GM19452 (cell line): Measurements from ENCODE around the gene ORMDL3.

Experiments used
- ATAC-seq: cut with Tn5 transposase; IDR thresholded peaks from one replicate; pipeline ENCODE4 v1.9.1; 2021; ENCODE audit not compliant: unreplicated experiment

ORMDL3 gene, protein sequence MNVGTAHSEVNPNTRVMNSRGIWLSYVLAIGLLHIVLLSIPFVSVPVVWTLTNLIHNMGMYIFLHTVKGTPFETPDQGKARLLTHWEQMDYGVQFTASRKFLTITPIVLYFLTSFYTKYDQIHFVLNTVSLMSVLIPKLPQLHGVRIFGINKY

GRCh38 chr17:39927101-39927928 lies at the start of gene ORMDL3, which contains the start of gene LRRC3C:
TSS of gene ORMDL3 (minus strand) at chr17:39927601. CDS start at chr17:39924203, 3,398 bp downstream.
TSS of gene LRRC3C (plus strand) at chr17:39927732. CDS start at chr17:39941524, 13,792 bp downstream.
- ATAC-seq: peak; percentile 78

DNA sequence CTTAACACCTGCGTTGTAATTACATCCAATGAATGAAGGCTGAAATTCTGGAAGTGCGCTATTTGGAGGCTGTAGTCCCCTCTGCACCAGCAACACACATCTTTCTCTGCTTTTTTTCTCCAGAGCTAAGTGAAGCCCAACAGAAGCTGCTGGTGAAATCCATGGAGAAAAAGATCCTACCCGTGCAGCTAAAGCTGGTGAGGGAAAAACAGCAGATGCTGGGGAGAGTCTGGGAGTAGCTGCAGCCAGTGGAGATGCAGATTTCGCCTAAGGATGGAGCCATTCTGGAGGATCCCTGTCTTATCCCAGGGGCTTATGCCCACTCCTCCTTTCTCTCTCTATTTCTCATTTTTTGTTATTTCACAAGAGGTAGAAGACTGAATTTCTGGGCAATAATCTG lies 48.4 kb upstream of the ORMDL3 start:
- no peak for ATAC-seq

GRCh38 chr17:39974433-39974832 lies 47.0 kb upstream of the ORMDL3 start:
- ATAC-seq: no peak

GRCh38 chr17:39973496-39973895 lies 46.1 kb upstream of the ORMDL3 start:
- no peak for ATAC-seq

DNA sequence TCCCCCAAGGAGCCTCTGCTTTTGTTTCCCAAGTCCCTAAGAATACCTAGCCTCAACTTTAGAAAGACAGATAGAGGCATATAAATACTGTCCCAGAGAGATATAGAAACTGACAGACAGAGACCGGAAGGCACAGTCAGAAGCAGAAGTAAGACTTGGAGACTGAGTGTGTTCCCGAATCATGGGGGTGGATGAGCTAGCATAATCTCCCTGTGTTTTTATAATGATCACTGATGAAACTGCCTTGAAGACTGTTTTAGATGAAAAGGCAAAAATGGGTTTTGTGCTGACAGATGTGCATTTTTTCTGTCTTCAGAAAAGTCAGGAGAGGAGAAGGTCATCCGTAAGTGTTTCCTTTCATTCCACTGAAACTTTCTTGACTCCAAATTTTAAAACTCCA lies 44.9 kb upstream of the ORMDL3 start:
- no peak for ATAC-seq

DNA sequence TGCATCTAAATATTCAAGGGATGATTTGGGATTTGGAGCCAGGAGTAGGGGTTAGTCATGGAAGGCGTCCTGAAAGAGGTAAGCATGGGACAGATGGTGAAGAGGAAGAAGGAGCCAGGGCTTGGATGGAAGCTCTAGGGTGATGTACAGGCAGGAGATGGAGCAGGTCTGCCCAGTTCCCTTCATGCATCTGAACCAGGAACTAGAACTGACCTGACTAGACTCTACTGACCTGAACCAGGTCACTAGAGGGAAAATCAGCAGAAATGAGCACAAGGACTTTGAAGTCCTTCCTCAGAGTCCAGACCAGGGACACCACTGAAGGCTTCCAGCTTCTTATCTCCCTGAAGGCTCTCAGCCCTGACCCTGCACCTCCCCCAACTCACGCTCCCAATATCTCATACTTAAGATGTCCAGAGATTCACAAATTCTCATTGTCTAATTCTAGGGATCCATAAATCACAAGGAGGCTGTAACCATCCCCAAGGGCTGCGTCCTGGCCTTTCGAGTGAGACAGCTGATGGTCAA lies 43.7 kb upstream of the ORMDL3 start:
- ATAC-seq: no peak

DNA sequence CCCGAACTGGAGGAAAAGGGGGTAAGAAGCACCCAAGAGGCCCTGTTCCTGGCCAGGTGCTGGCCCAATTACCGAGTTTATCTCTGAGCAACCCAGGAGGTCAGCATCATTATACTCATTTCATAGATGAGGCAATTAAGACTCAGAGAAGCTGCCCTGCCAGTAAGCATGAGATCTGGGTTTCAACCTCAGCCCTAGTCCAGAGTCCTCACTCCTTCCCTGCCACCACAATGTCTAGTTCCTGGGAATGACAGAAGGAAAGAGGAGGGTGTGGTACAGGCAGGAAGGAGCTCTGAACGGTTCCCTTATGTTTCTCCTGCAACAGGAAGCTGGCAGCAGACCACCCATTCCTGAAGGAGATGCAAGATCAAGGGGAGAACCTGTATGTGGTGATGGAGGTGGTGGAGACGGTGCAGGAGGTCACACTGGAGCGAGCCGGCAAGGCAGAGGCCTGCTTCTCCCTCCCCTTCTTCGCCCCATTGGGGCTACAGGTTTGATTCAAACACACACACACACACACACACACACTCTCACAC lies 42.8 kb upstream of the ORMDL3 start:
- ATAC-seq: no peak

GRCh38 chr17:39969375-39969774 lies 42.0 kb upstream of the ORMDL3 start:
- ATAC-seq: no peak

GRCh38 chr17:39968761-39969160 lies 41.4 kb upstream of the ORMDL3 start:
- no peak for ATAC-seq

GRCh38 chr17:39966771-39967170 lies 39.4 kb upstream of the ORMDL3 start:
- ATAC-seq: no peak

DNA sequence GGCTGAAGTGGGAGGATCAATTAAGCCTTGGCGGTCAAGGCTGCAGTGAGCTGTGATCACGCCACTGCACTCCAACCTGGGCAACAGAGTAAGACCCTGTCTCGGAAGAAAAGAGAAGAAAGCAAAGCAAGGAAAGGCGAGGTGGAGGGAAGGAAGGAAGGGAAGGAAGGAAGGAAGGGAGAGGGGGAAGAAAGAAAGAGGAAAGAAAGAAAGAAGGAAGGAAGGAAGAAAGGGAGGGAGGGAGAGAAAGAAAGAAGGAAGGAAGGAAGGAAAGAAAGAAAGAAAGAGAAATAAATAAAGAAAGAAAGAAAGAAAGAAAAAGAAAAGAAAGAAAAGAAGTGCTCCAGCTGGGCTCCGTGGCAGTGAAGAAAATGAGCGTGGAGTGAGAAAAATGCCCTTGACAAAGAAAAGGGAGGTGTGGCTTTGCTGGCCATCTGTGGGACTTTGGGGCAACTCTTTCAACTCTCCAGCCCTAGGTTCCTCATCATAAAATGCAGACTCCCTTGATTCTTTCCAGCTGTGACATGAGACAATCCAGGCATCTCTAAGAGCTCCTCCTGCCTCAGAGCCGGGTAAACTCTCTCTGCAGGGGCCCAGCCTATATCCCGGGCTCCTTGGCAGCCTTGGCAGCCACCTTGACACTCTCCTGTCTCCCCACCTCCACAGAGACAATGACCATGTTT lies 37.8 kb upstream of the ORMDL3 start:
- ATAC-seq: no peak

DNA sequence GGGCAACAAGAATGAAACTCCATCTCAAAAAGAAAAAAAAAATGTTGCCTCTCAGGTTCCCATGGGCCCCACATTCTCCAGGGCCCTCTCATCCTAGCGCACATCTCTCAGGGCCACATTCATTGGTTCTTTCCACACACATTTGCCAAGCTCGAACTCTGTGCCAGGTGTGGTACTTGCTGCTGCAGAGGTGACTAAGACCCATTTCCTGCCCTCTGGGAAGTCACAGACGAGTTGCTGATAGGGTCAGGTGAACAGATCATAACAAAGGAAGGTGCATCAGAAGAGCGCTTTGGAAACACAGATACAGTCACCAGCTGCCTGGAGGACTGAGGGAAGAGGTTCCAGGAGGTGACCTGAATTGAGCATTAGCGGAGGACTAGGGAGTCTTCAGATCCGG lies 36.4 kb upstream of the ORMDL3 start:
- ATAC-seq: no peak

DNA sequence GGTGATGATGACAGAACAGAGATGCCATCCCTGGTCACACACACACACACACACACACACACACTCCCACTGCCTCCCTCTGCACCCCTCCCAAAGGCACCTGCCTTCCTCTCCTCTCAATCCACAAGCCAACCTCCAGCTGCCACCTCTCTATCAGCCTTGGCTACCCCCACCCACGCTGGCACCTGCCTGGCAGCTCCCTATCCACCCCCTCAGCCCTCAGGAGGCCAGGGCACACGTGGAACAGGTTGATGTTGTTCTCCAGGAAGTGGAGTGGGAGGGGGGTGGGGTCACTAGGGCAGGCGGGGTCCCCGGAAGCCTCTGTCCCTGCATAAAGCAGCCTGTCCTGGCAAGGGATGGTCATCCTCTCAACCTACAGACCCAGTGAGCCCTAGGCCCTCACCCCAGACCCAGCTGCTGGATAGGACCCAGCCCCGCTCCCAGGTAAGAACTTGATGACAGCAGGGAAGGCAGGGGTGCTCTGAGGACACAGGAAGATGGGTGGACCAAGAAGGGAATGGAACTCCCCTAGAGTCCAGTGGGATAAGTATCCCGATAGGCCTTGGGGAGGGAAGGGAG lies 35.3 kb upstream of the ORMDL3 start, which contains the start of gene GSDMA:
GSDMA (plus strand) TSS at position 363 of the 579 bp plus-strand sequence. CDS start 2,684 bp downstream, outside the sequence.
- no peak for ATAC-seq

DNA sequence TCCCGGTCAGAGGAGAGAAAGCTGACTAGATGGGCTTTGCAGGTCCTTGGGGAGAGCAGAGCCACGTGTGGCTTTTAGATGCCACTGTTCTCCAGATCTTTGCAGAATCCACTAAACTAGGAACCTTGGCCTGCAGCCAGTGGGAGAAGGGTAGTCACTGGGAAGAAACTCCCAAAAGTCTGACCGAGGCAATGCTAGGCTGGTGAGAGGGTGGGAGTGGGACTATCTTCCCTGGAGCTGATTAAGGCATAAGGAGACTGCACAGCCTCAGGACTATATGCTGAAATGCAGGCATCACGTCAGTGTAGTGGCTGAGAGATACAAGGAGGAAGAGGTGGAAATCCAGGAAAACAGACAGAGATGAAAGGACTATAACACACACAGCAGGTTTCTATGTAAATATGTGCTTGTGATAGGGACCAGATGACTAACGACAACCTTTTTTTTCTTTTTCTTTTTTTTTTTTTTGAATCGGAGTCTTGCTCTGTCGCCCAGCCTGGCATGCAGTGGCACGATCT lies 33.2 kb upstream of the ORMDL3 start:
- no peak for ATAC-seq

DNA sequence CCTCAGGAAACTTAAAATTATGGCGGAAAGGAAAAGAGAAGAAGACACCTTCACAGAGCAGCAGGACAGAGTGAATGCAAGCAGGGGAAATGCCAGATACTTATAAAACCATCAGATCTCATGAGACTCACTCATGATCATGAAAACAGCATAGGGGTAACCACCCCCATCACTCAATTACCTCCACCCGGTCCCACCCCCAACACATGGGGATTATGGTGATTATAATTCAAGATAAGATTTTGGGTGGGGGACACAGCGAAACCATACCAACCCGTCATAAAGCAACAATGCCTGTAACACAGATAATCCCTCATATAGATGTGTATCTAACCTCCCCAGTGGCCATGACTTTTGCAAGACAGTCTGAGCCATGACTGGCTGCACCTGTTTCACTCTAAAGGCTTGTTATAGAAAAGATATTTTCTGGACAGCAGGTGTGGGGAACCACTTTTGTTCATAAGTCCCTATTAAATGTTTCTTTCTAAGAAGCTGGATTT lies 28.4 kb upstream of the ORMDL3 start:
- no peak for ATAC-seq

DNA sequence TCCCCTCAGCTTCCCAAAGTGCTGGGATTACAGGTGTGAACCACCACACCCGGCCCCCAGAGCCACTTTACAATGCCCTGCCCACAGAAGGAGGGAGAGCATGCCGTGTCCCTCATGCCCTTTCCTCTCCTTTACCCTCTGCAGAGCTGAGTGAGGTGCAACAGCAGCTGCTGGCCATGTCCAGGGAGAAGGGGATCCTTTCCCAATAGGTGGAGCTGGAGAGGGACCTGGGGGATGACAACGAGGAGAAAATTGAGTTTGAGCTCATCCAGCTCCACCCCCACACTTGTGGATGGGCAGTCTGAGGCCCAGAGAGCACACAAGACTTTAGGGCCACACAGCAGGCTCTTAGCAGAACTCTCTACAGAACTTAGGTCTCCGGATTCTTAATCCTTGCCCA lies 27.5 kb upstream of the ORMDL3 start:
- no peak for ATAC-seq

GRCh38 chr17:39953471-39953888 lies 26.1 kb upstream of the ORMDL3 start:
- ATAC-seq: no peak

DNA sequence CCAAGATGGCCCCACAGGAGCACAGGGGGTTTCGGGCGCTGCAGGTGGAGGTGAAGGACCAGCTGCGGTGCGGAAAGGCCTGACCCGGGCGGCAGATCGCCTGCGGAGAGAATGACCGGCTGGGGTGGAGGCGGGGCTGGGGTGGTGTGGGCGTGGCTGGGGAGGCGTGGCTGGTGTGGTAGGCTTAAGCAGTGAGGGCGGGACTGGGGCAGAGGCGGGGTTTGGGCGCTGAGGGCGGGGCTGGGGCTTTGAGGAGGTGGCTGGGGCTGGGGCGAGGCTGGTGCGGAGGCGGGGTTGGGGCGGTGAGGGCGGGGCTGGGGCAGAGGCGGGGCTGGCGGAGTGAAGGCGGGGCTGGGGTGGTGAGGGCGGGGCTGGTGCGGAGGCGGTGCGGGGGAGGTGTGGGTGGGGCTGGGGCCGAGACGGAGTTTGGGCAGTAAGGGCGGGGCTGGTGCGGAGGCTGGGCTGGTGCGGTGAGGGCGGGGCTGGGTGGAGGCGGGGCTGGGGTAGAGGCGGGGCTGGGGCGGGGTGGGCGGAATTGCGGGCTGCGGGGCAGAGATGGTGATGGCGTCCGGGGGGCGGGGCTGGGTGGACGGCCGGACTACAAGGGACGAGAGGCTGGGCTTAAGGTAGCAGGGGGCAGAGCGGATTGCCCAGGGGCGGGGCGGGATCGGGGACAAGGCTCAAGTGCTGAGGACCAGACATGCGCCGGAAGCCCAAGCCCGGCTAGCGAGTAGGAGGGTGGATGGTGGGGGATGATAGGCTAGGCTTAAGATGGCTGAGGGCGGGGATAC lies 25.5 kb upstream of the ORMDL3 start:
- ATAC-seq: peak; percentile 78

DNA sequence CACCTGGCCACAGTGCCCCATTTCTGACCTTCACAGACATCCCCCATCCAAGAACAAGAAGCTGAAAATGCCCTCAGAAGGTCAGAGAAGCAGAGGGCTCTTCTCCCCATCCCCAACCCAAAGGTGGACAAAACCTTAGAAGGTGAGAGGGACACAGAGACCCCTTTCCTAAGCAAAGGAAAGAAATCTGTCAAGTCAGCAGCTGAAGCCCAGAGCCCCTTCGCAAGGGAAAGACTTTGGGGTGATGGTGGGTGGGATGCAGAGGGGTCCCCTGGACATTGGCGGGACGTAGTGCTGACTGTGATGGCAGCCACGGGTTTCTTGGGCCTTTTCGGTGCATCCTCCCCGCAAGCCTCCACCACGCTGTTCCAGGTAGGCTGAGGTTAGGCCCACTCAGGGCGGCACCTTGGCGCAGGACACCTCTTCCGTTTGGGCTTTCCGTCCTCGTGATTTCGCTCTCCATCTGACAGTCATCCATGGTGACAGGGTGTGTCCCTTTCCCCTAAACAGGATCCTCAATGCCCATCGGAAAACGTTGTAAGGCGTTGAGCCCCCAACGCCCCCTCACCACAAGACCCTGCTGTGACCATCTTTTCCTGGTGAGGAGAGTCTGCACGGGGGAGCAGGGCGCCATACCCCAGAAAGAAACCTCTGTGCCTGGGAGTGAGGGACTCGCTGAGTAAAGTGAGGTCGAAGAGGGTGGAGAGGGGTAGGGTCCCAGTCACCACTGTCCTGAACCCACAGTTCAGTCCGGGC lies 24.7 kb upstream of the ORMDL3 start:
- peak; percentile 21 for ATAC-seq
